Naive thymus-derived CD8-positive, alpha-beta T cell (primary cell): Measurements from ENCODE around the gene SLIT3. TPM values are rescaled to one million over a fixed set of nuclear protein-coding genes. Genes with fewer than 3 reads are reported as not detected.

Experiments used
- ATAC-seq, 2 donors: fragments of 150-1000 bp; cut with Tn5 transposase in 1 of 2; sonication (Bioruptor Pico), chemical (Tn5 transposase) in 1 of 2; 1 replicate in 1 of 2; 2 replicates in 1 of 2; pipeline ENCODE4 v1.10.0; 2021; ENCODE audit warnings: mild to moderate bottlenecking in 2 of 2, moderate library complexity in 2 of 2
- POLR2A ChIA-PET: fragments of 350-600 bp; sonication (Branson Sonifier 250); formaldehyde crosslinking; loops from one replicate; lab custom pipeline; 2021; ENCODE audit warnings: antibody characterized with exemption; lab: Charles Lee
- DNase-seq, 10 donors: peaks; one replicate each; pipeline versions ENCODE4 v3.0.0 to v3.0.0-alpha.2; 2020 to 2022
- H3K27ac Mint-ChIP-seq, 10 donors: one replicate each; pipeline ENCODE4 v1.8.0; 2020 to 2022; ENCODE audit warnings: mild to moderate bottlenecking in 10 of 10, mixed read lengths in 10 of 10, moderate library complexity in 4 of 10, inconsistent platforms in 1 of 10
- H3K27me3 Mint-ChIP-seq, 5 donors: one replicate each; pipeline ENCODE4 v1.8.0; 2021 to 2022; ENCODE audit warnings: mixed read lengths in 5 of 5
- H3K36me3 Mint-ChIP-seq, 3 donors: one replicate each; pipeline ENCODE4 v1.8.0; 2020 to 2022; ENCODE audit warnings: mixed read lengths in 3 of 3, mild to moderate bottlenecking in 2 of 3, inconsistent platforms in 1 of 3
- H3K4me1 Mint-ChIP-seq, 4 donors: one replicate each; pipeline ENCODE4 v1.8.0; 2021 to 2022; ENCODE audit warnings: mixed read lengths in 4 of 4
- H3K4me3 Mint-ChIP-seq, 10 donors: one replicate each; pipeline ENCODE4 v1.8.0; 2020 to 2022; ENCODE audit warnings: mild to moderate bottlenecking in 10 of 10, mixed read lengths in 10 of 10, moderate library complexity in 6 of 10, inconsistent platforms in 1 of 10
- H3K9me3 Mint-ChIP-seq, 9 donors: one replicate each; pipeline ENCODE4 v1.8.0; 2020 to 2022; ENCODE audit warnings: mixed read lengths in 9 of 9, mild to moderate bottlenecking in 3 of 9, inconsistent platforms in 1 of 9, moderate library complexity in 1 of 9
- polyA plus RNA-seq, 3 donors: library from polyadenylated mRNA; unstranded; fragments of 300-500 nt; fragmentation: Illumina TruSeq; gene quantifications; one replicate each; pipeline ENCODE4 v1.2.3, GENCODE V29; 2021
- total RNA-seq, 8 experiments: library from RNA in 2 of 8; stranded (reverse) in 2 of 8; gene quantifications; one replicate each; pipeline ENCODE4 v1.2.3 and lab custom pipeline; 2021 to 2026

The SLIT3 gene
- total and polyA plus RNA-seq, 5 experiments from 2014 or later: not detected

DNA sequence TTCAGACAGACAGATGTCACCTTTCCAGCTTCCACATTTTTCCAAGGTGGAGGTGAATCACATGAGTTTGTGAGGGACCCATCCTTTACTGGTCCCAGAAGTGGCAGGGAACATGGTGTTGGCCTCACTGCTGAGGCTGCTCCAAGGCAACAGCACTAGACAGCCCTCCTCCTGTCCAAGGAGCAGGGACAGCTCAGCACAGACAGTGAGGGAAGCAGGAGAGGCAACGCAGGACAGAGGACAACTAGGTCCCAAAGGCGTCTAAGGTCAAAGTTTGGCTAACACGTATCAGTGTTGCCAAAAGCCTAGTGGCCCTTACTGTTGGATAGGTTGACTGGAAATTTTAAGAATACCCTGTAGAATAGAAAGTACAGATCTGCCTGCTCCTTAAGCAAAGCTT lies 470.1 kb downstream of the SLIT3 start:
- H3K4me1 Mint-ChIP-seq: no peaks in the 10 kb centered on the region
- no peaks in the 10 kb centered on the region for H3K36me3 Mint-ChIP-seq
- ATAC-seq: no peak
- no peak overlapping the region for H3K4me3 Mint-ChIP-seq
- H3K27me3 Mint-ChIP-seq: peaks cover 0 to 9% (median 0%) of the 10 kb centered on the region in 5 donors
- no peaks in the 10 kb centered on the region for H3K9me3 Mint-ChIP-seq
- no peak for DNase-seq
- POLR2A ChIA-PET: no interaction called here
- H3K27ac Mint-ChIP-seq: no peak overlapping the region

GRCh38 chr5:168829922-168830417 lies 471.0 kb downstream of the SLIT3 start:
- POLR2A ChIA-PET: no interaction called here
- no peaks in the 10 kb centered on the region for H3K4me1 Mint-ChIP-seq

DNA sequence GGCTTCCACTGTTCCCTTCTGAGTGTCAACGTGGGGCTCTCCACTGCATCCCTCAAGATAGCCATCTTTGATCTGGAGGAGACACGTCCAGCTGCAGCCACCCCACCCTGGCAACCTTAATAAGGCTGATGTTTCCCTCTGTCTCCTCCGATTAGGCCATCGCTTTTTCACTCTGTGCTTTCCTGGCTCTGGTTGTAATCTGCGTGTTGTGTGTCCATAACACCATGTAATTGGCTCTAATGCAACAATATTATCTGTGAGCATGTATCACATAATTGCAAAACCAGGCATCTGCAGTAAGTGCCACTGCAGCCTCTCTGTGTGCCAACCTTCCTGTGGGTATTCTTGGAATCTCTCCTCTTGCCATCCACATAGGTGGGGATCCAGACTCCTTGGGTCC lies 471.9 kb downstream of the SLIT3 start:
- ATAC-seq (no peak), DNase-seq (no peak)
- POLR2A ChIA-PET: no interaction called here
- no peaks in the 10 kb centered on the region for H3K36me3 Mint-ChIP-seq
- peaks cover 0 to 6% (median 2%) of the 10 kb centered on the region in 5 donors for H3K27me3 Mint-ChIP-seq
- no peaks in the 10 kb centered on the region for H3K9me3 Mint-ChIP-seq
- H3K27ac Mint-ChIP-seq: peak overlapping the region in 2 of 10 donors; percentile 41 to 49
- H3K4me3 Mint-ChIP-seq: no peak overlapping the region
- H3K4me1 Mint-ChIP-seq: no peaks in the 10 kb centered on the region

More at GRCh38 chr5:168829922-168830417, 471.0 kb downstream of the SLIT3 start:
- peaks cover 0 to 9% (median 0%) of the 10 kb centered on the region in 5 donors for H3K27me3 Mint-ChIP-seq
- H3K36me3 Mint-ChIP-seq: no peaks in the 10 kb centered on the region
- DNase-seq (no peak), ATAC-seq (no peak)
- no peak overlapping the region for H3K4me3 Mint-ChIP-seq
- H3K9me3 Mint-ChIP-seq: no peaks in the 10 kb centered on the region
- H3K27ac Mint-ChIP-seq: no peak overlapping the region

DNA sequence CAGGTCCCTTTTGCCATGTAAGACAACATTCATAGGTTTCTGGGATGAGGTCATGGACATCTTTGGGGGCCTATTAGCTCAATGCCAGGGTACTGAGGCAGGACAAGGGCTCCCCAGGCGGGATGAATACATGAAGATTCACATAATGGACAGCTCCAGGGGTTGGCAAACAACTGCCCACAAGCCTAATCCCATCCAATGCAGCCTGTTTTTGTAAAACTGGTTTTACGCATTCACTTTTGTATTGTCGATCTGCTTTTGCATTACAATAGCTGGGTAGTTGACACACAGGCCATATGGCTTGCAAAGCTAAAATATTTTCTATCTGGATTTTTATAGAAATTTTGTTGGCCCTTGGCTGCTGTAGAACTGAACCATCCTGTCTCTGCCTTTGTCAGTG lies 473.3 kb downstream of the SLIT3 start:
- Mint-ChIP-seq H3K36me3 (no peaks in the 10 kb centered on the region), H3K27ac (no peak overlapping the region), H3K4me1 (peaks cover 0 to 2% (median 0%) of the 10 kb centered on the region in 4 donors), H3K4me3 (no peak overlapping the region), H3K9me3 (no peaks in the 10 kb centered on the region), H3K27me3 (peaks cover 0 to 5% (median 2%) of the 10 kb centered on the region in 5 donors)
- POLR2A ChIA-PET: no interaction called here
- ATAC-seq (no peak), DNase-seq (no peak)

DNA sequence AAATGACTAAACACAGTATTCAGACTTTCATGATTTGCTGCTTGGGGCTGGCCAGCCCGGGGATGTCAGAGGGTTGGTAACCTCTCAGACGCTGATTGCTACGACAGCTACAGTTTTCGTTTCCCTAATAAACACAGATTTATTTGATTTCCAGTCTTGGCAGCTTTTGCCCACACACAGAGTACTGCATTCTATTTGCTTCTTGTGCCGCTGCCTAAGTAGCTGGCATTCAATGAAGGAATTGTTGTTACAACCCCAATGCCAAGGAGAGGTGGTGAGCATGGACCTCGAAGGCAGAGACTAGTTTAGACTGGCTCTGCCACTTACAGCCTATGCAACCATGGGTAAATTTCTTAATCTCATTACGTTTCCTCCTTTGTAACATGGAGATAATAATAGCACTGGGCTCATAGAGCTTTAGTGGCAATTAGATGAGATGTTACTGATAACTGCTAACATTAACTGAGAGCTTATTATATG lies 474.7 kb downstream of the SLIT3 start:
- Mint-ChIP-seq H3K27ac (no peak overlapping the region), H3K4me1 (peaks cover 0 to 2% (median 0%) of the 10 kb centered on the region in 4 donors), H3K36me3 (no peaks in the 10 kb centered on the region), H3K9me3 (no peaks in the 10 kb centered on the region), H3K27me3 (peaks cover 0 to 5% (median 2%) of the 10 kb centered on the region in 5 donors), H3K4me3 (no peak overlapping the region)
- no peak for ATAC-seq
- no peak for DNase-seq
- POLR2A ChIA-PET: no interaction called here

DNA sequence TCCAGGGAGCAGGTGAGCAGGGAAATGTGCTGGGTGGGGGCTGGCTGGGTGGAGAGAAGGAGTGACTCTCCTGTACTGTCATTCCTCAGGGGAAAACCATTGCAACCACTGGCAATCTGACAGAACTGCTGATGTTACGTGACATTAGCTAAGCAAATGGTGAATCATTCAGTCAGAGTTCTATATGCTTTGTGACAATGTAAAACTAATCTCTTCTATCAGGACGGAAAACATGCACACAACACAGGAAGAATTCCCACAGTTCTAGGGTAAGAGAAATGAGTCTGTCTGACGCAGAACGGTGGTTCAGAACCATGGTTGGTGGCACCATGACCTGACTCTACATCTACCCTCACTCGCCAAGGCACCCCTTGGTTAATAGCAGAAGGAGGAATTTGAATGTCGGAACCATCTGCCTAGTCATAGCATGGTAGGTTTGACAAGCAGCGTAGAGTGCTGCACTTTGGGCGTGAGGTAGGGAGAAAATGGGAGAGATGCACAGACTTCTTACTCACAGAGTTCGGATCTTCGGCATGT lies 478.1 kb downstream of the SLIT3 start:
- ATAC-seq: no peak
- DNase-seq: no peak
- Mint-ChIP-seq H3K9me3 (no peaks in the 10 kb centered on the region), H3K36me3 (no peaks in the 10 kb centered on the region), H3K27me3 (peaks cover 0 to 8% (median 2%) of the 10 kb centered on the region in 5 donors), H3K27ac (no peak overlapping the region), H3K4me1 (peaks cover 0 to 2% (median 0%) of the 10 kb centered on the region in 4 donors), H3K4me3 (no peak overlapping the region)
- POLR2A ChIA-PET: no interaction called here

GRCh38 chr5:168822248-168822744 lies 478.6 kb downstream of the SLIT3 start:
- DNase-seq: no peak

GRCh38 chr5:168820874-168821273 lies 480.1 kb downstream of the SLIT3 start:
- peaks cover 0 to 2% (median 0%) of the 10 kb centered on the region in 4 donors for H3K4me1 Mint-ChIP-seq
- POLR2A ChIA-PET: no interaction called here
- H3K36me3 Mint-ChIP-seq: no peaks in the 10 kb centered on the region
- H3K27ac Mint-ChIP-seq: no peak overlapping the region
- DNase-seq (no peak), ATAC-seq (no peak)
- peaks cover 0 to 8% (median 2%) of the 10 kb centered on the region in 5 donors for H3K27me3 Mint-ChIP-seq
- H3K9me3 Mint-ChIP-seq: no peaks in the 10 kb centered on the region
- no peak overlapping the region for H3K4me3 Mint-ChIP-seq

More at GRCh38 chr5:168822248-168822744, 478.6 kb downstream of the SLIT3 start:
- no peaks in the 10 kb centered on the region for H3K9me3 Mint-ChIP-seq
- no peak overlapping the region for H3K27ac Mint-ChIP-seq
- POLR2A ChIA-PET: no interaction called here
- peaks cover 0 to 2% (median 0%) of the 10 kb centered on the region in 4 donors for H3K4me1 Mint-ChIP-seq
- H3K4me3 Mint-ChIP-seq: no peak overlapping the region
- H3K36me3 Mint-ChIP-seq: no peaks in the 10 kb centered on the region
- peaks cover 0 to 8% (median 2%) of the 10 kb centered on the region in 5 donors for H3K27me3 Mint-ChIP-seq
- ATAC-seq: no peak

DNA sequence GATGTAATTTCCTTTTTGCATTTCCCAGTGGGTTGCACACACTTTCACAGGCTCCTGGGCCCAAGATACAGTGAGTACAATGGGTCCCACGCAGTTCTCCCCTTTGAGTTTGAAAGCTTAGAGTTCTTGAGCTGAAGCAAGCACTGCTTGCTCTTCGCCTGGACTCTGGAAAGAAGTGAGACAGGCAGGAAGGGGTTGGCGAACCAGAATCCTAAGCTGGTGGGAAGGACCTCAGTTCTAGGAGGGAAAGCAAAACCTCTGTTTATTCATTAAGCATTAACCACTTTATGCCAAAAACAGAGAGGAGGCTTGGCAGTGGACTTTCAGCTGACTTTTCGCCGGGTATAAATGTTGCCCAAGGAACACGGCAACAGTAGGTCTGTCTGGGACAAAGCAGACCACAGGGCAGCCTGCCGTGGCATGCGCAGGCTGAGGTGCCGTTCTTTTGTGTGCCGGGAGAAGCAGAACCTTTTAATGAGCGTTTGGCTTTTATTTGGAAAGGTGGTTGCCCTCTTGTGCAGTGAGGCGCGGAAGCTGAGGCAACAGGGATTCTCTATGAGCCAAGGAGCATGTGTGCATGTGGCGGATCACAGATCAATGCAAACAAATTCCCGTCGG lies 481.8 kb downstream of the SLIT3 start:
- POLR2A ChIA-PET: no interaction called here
- H3K4me3 Mint-ChIP-seq: no peak overlapping the region
- no peak overlapping the region for H3K27ac Mint-ChIP-seq
- no peak for ATAC-seq
- H3K27me3 Mint-ChIP-seq: peaks cover 0 to 8% (median 2%) of the 10 kb centered on the region in 5 donors
- peaks cover 0 to 2% (median 0%) of the 10 kb centered on the region in 4 donors for H3K4me1 Mint-ChIP-seq
- no peak for DNase-seq
- no peaks in the 10 kb centered on the region for H3K9me3 Mint-ChIP-seq
- H3K36me3 Mint-ChIP-seq: no peaks in the 10 kb centered on the region

DNA sequence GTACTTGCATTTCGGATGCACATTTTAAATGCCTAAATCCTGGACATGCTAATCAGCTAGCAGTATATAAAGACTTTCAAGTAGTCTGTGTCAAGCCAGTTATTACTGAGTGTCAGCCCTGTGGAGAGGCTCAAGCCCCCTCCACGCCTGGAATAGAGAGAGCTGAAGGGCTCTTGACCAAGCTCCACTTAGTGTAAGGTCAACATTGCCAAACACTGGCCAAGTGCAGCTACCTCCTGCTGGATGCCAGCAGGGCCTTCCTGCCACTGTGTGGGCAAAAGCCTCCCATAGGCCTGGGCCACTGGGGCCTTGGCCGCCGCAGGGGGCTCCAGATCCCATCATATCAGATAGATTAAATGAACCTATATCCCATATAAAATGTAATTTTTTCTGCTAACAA lies 482.4 kb downstream of the SLIT3 start:
- H3K4me3 Mint-ChIP-seq: no peak overlapping the region
- ATAC-seq (no peak), DNase-seq (no peak)
- peaks cover 0 to 8% (median 2%) of the 10 kb centered on the region in 5 donors for H3K27me3 Mint-ChIP-seq
- POLR2A ChIA-PET: no interaction called here
- no peaks in the 10 kb centered on the region for H3K9me3 Mint-ChIP-seq
- no peak overlapping the region for H3K27ac Mint-ChIP-seq
- H3K4me1 Mint-ChIP-seq: peaks cover 0 to 2% (median 0%) of the 10 kb centered on the region in 4 donors
- H3K36me3 Mint-ChIP-seq: no peaks in the 10 kb centered on the region

GRCh38 chr5:168817591-168817990 lies 483.3 kb downstream of the SLIT3 start:
- DNase-seq (no peak), ATAC-seq (no peak)
- Mint-ChIP-seq H3K4me1 (no peaks in the 10 kb centered on the region), H3K27me3 (peaks cover 0 to 5% (median 0%) of the 10 kb centered on the region in 5 donors), H3K27ac (no peak overlapping the region), H3K36me3 (no peaks in the 10 kb centered on the region), H3K9me3 (no peaks in the 10 kb centered on the region), H3K4me3 (no peak overlapping the region)
- POLR2A ChIA-PET: no interaction called here

- H3K27me3 Mint-ChIP-seq: peaks cover 0 to 5% (median 0%) of the 10 kb centered on the region in 5 donors
- H3K9me3 Mint-ChIP-seq: no peaks in the 10 kb centered on the region
- DNase-seq (no peak), ATAC-seq (no peak)
- H3K36me3 Mint-ChIP-seq: no peaks in the 10 kb centered on the region
- H3K27ac Mint-ChIP-seq: no peak overlapping the region
- no peaks in the 10 kb centered on the region for H3K4me1 Mint-ChIP-seq
- POLR2A ChIA-PET: no interaction called here
- H3K4me3 Mint-ChIP-seq: no peak overlapping the region
Observed at GRCh38 chr5:168816661-168817060, 484.3 kb downstream of the SLIT3 start.

GRCh38 chr5:168813184-168813968 lies 487.6 kb downstream of the SLIT3 start:
- POLR2A ChIA-PET: no interaction called here
- Mint-ChIP-seq H3K9me3 (no peaks in the 10 kb centered on the region), H3K4me3 (peak overlapping the region in 1 of 10 donors; percentile 38), H3K27me3 (peaks cover 0 to 1% (median 0%) of the 10 kb centered on the region in 5 donors), H3K36me3 (no peaks in the 10 kb centered on the region), H3K27ac (no peak overlapping the region), H3K4me1 (no peaks in the 10 kb centered on the region)
- DNase-seq: no peak
- no peak for ATAC-seq
